ENCODE data around the gene VSIG4. TPM values are rescaled to one million over a fixed set of nuclear protein-coding genes. Genes with fewer than 3 reads are reported as not detected.

Gene VSIG4
- total RNA-seq, 1 experiment from 2014 or later = not detected

DNA sequence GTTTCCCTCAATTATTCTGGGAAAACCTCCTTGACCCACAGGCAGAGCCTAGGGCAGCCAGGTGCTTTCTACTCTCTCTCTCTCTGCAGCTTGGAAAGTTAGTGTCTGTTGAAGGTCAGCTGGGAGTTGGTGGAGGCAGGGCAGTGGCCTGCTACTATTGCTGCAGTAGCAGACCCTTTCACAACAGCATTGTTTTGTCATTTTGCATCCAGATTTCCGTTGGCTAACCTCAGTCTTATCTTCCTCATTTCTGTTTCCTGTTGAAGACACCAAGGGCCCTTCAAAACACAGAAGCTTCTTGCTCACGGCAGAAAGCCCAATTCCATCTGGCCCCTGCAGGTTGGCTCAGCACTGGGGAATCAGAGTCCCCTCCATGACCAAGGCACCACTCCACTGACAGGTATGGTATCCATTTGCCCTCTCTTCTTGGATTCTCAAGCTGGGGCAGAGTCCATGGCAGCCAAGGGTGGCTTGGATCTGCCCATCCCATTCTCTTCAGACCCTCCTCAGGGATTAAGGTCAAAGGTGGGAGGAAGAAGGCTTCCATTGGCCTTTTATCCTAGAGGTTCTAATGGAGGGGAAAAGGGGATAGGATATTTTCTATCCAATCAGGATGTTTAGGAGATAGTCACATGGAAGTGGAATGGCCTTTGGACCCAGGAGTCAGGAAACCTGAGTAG is 24.6 kb downstream of the VSIG4 start:
- Histone ChIP-seq H3K27ac (ENCODE audit: low read length) (no peak overlapping the region), H3K4me2 (ENCODE audit: low read length) (no peak overlapping the region), H3K4me1 (ENCODE audit: insufficient read depth, low read length) (no peaks in the 10 kb centered on the region), H3K4me3 (ENCODE audit: low read length) (no peak overlapping the region), H3K9me2 (replicated peaks; ENCODE audit: low read length) (no peaks in the 10 kb centered on the region), H3K36me3 (ENCODE audit: low read depth, low read length) (no peaks in the 10 kb centered on the region), H3K79me2 (ENCODE audit: low read length) (no peaks in the 10 kb centered on the region), H4K20me1 (ENCODE audit: low read length) (no peaks in the 10 kb centered on the region), H3K27me3 (ENCODE audit: low read length) (no peaks in the 10 kb centered on the region), H3K9me3 (ENCODE audit: low read length) (no peaks in the 10 kb centered on the region), H2AFZ (ENCODE audit: low read length) (no peak overlapping the region), H3K9ac (ENCODE audit: low read length) (no peak overlapping the region), H3F3A (ENCODE audit: low read length, unreplicated experiment) (no peaks in the 10 kb centered on the region)
- ATAC-seq = no peak
- intact Hi-C loops (cut with micrococcal nuclease) = no loop called here
- TF ChIP-seq CTCF (conservative IDR thresholded peaks at IDR 0.05; ENCODE audit: low read depth, low read length) = no peak
- no peak for TF ChIP-seq EZH2phosphoT487 (IDR thresholded peaks at IDR 0.05; ENCODE audit: borderline replicate concordance, low read length)
- no peak for TF ChIP-seq EZH2 (IDR thresholded peaks at IDR 0.05; ENCODE audit: low read length, unreplicated experiment)
- no TSS peak for BruUV-seq (replicated peaks)
- no peak for DNase-seq
- ChIA-PET POLR2A (ENCODE audit: unreplicated experiment) (no interaction called here), CTCF (no interaction called here)

GRCh38 chrX:66014556-66014955 is 25.3 kb downstream of the VSIG4 start:
- CTCF ChIA-PET = no interaction called here
- POLR2A ChIA-PET (ENCODE audit: unreplicated experiment) = no interaction called here
- no TSS peak for BruUV-seq (replicated peaks)
- Histone ChIP-seq H3K4me3 (ENCODE audit: low read length) (no peak overlapping the region), H2AFZ (ENCODE audit: low read length) (no peak overlapping the region), H4K20me1 (ENCODE audit: low read length) (no peaks in the 10 kb centered on the region), H3K36me3 (ENCODE audit: low read depth, low read length) (no peaks in the 10 kb centered on the region), H3K79me2 (ENCODE audit: low read length) (no peaks in the 10 kb centered on the region), H3F3A (ENCODE audit: low read length, unreplicated experiment) (no peaks in the 10 kb centered on the region), H3K4me2 (ENCODE audit: low read length) (no peak overlapping the region), H3K27me3 (ENCODE audit: low read length) (no peaks in the 10 kb centered on the region), H3K27ac (ENCODE audit: low read length) (no peak overlapping the region), H3K9me3 (ENCODE audit: low read length) (no peaks in the 10 kb centered on the region), H3K9ac (ENCODE audit: low read length) (no peak overlapping the region), H3K4me1 (ENCODE audit: insufficient read depth, low read length) (no peaks in the 10 kb centered on the region), H3K9me2 (replicated peaks; ENCODE audit: low read length) (no peaks in the 10 kb centered on the region)
- intact Hi-C loops (cut with micrococcal nuclease) = no loop called here
- DNase-seq = no peak
- TF ChIP-seq EZH2 (IDR thresholded peaks at IDR 0.05; ENCODE audit: low read length, unreplicated experiment) (no peak), CTCF (conservative IDR thresholded peaks at IDR 0.05; ENCODE audit: low read depth, low read length) (no peak), EZH2phosphoT487 (IDR thresholded peaks at IDR 0.05; ENCODE audit: borderline replicate concordance, low read length) (no peak)
- no peak for ATAC-seq

GRCh38 chrX:66014084-66014483 is 25.8 kb downstream of the VSIG4 start:
- Histone ChIP-seq H3K4me2 (ENCODE audit: low read length) (no peak overlapping the region), H3K4me3 (ENCODE audit: low read length) (no peak overlapping the region), H2AFZ (ENCODE audit: low read length) (no peak overlapping the region), H3K9me3 (ENCODE audit: low read length) (no peaks in the 10 kb centered on the region), H3K36me3 (ENCODE audit: low read depth, low read length) (no peaks in the 10 kb centered on the region), H3K79me2 (ENCODE audit: low read length) (no peaks in the 10 kb centered on the region), H4K20me1 (ENCODE audit: low read length) (no peaks in the 10 kb centered on the region), H3K27me3 (ENCODE audit: low read length) (no peaks in the 10 kb centered on the region), H3K9me2 (replicated peaks; ENCODE audit: low read length) (no peaks in the 10 kb centered on the region), H3K9ac (ENCODE audit: low read length) (no peak overlapping the region), H3K4me1 (ENCODE audit: insufficient read depth, low read length) (no peaks in the 10 kb centered on the region), H3F3A (ENCODE audit: low read length, unreplicated experiment) (no peaks in the 10 kb centered on the region), H3K27ac (ENCODE audit: low read length) (no peak overlapping the region)
- BruUV-seq (replicated peaks) = no TSS peak
- ATAC-seq (no peak), DNase-seq (no peak)
- intact Hi-C loops (cut with micrococcal nuclease) = no loop called here
- ChIA-PET CTCF (no interaction called here), POLR2A (ENCODE audit: unreplicated experiment) (no interaction called here)
- TF ChIP-seq EZH2phosphoT487 (IDR thresholded peaks at IDR 0.05; ENCODE audit: borderline replicate concordance, low read length) = no peak
- no peak for TF ChIP-seq EZH2 (IDR thresholded peaks at IDR 0.05; ENCODE audit: low read length, unreplicated experiment)
- TF ChIP-seq CTCF (conservative IDR thresholded peaks at IDR 0.05; ENCODE audit: low read depth, low read length) = no peak

All from PC-3 (cell line).